Renal cortex interstitium (tissue), 11 donors: ENCODE results near the gene COLGALT1. TPM values are rescaled to one million over a fixed set of nuclear protein-coding genes. Genes with fewer than 3 reads are reported as not detected.

Experiments
- DNase-seq, 11 donors: peaks; one replicate each; pipeline ENCODE4 v3.0.0-alpha.2; 2013; ENCODE audit warnings: low read depth in 9 of 11, low spot score in 4 of 11; ENCODE audit errors: extremely low read depth in 1 of 11
- polyA plus RNA-seq, 3 donors: library from polyadenylated mRNA; unstranded; fragments of 120-200 nt; gene quantifications; one replicate each; pipeline ENCODE4 v1.2.1, GENCODE V29; 2013; ENCODE audit not compliant: insufficient read length in 3 of 3

Gene COLGALT1
- polyA plus RNA-seq, 3 donors = 44.8 to 58.0 (median 52.9) TPM

- no peak for DNase-seq
Measured at GRCh38 chr19:17526922-17527321, 28.5 kb upstream of the COLGALT1 start.

DNA sequence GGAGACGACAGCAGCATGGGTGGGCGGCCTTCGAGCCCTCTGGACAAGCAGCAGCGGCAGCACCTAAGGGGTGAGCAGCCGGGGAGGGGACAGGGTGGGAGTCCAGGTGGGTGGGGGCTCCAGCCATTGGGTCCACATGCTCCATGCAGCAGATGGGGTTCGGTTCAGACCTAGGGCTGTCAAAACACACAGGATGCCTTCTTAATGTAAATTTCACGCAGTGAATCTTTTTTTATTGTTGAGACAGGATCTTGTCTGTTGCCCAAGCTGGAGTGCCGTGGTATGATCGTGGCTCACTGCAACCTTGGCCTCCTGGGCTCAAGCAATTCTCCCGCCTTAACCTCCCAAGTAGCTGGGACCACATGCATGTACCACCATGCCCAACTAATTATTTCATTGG is 28.1 kb upstream of the COLGALT1 start:
- no peak for DNase-seq

GRCh38 chr19:17528610-17529009 is 26.8 kb upstream of the COLGALT1 start:
- DNase-seq = no peak

DNA sequence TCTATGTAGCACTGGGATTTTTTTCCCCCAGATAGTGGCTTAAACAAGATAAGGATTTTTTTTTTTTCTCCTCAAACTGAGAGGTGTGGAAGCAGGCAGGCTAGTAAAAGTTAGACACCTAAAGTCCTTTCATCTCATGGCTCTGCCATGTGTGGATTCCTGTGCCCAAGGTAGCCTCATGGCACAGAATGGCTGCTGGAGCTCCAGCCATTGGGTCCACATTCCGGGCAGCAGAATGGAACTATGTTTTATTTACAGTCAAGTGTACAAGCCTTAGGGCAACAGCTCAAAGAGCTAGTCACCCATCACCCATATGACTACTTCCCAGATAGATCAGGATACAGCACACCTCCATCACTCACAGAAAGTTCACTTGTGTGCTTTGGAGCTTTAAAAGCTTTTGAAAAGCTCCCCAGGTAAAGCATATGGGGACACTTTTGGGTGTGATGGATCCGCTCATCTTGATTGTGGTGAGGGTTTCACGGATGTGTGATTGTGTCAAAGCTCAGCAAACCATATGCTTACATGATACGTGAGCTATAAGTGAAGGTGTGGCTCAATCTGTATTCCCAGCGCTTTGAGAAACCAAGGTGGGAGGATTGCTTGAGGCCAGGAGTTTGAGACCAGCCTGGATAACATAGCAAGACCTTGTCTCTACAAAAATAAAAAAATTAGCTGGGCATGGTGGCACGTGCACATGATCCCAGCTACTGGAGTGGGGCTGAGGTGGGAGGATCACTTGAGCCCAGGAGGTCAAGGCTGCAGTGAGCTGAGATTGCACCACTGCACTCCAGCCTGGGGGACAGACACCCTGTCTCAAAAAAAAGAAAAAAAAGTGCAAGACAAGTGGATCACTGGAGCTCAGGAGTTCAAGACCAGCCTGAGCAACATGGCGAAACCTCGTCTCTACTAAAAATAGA is 25.9 kb upstream of the COLGALT1 start:
- no peak for DNase-seq

DNA sequence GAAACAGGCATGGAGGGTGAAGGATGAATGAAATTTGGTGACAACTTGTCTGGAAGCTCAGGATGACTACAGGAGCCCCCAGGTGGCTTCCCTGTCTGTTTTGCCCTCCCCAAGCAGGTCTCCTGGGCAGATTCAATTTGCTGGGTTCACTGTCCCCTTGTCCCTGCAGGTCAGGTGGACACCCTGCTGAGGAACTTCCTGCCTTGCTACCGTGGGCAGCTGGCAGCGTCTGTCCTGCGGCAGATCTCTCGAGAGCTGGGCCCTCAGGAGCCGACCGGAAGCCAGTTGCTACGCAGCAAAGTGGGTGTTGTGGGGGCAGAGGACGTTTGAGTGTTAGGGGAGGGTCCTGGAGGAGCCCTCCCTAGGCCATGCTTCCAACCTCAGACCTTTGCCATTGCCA is 24.9 kb upstream of the COLGALT1 start:
- no peak for DNase-seq

GRCh38 chr19:17532116-17532515 is 23.3 kb upstream of the COLGALT1 start:
- DNase-seq = no peak

GRCh38 chr19:17532557-17532956 is 22.9 kb upstream of the COLGALT1 start:
- DNase-seq = no peak

- DNase-seq = no peak
Measured at GRCh38 chr19:17534767-17535166, 20.7 kb upstream of the COLGALT1 start.

DNA sequence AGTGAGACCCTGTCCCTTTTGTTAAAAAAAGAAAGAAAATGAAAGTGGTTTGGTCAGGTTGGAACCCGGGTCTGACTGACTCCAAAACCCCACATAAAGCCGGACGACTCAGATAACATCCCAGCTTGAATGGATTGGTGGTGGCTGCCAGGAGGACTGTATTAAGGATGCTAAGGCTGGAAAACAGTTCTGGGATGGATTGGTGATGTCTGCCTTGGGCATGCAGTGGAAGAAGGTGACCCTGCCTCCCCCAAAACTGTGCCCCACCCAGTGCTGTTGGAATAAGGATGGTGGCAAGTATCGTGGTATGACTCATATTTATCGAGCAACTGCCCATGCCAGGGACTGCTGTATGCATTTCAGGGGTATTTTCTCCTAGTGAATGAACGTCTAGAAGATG is 18.5 kb upstream of the COLGALT1 start:
- DNase-seq = no peak

- DNase-seq = no peak
Measured at GRCh38 chr19:17538684-17539237, 16.7 kb upstream of the COLGALT1 start.

DNA sequence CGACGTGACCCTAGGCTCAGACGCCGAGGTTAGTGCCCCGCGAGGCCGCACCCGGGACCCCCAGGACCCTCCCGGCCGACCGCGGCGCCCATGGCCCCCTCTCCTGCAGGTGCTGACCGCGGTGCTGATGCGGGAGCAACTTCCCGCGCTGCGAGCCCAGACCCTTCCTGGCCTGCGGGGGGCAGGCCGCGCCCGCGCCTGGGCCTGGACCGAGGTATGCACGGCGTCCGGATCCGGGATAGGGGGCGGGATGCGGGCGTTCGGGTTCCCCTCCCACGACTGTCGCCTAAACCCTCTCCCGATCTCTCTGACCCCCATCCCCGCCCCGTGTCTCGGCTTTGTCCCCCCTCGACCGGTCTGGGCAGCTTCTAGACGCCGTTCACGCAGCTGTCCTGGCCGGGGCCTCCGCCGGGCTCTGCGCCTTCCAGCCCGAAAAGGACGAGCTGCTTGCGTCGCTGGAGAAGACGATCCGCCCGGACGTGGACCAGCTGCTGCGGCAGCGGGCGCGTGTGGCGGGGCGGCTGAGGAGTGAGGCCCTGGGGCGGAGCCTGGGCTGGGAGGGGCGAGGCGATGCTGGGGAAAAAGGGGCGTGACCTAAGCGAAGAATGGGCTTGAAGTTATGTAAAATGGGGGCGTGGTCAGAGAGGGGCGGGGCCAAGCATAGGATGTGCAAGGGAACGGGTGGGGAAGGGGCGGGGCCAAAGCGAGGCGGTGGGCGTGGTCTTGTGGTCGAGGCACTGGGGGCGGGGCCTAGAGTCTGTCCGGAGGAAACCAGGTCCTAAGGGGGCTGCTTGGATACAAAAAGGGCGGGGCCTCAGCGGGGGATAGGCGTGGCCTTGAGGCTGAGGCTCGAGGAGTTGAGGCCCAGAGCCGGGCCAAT is 16.0 kb upstream of the COLGALT1 start:
- peak in 10 of 11 donors; percentile 56 to 82 (median 76) for DNase-seq

GRCh38 chr19:17540174-17540573 is 15.3 kb upstream of the COLGALT1 start:
- no peak for DNase-seq

GRCh38 chr19:17541184-17541759 is 14.2 kb upstream of the COLGALT1 start:
- DNase-seq = no peak

- DNase-seq = no peak
Measured at GRCh38 chr19:17542042-17542441, 13.4 kb upstream of the COLGALT1 start.

GRCh38 chr19:17542793-17543582 is 12.5 kb upstream of the COLGALT1 start:
- DNase-seq = no peak

GRCh38 chr19:17543986-17544385 is 11.5 kb upstream of the COLGALT1 start:
- no peak for DNase-seq

- no peak for DNase-seq
Measured at GRCh38 chr19:17544418-17544817, 11.0 kb upstream of the COLGALT1 start.

GRCh38 chr19:17548145-17548544 is 7.3 kb upstream of the COLGALT1 start:
- DNase-seq = no peak
